Stimulated activated CD4-positive, alpha-beta T cell treated with anti-CD3 and anti-CD28 coated beads, Interleukin-12 subunit alpha, Interleukin-12 subunit beta, amount 100 ng/mL, for 48 hours (primary cell): ENCODE results near the gene RUNX1.

Experiments
- DNase-seq, 3 donors: peaks; one replicate each; pipeline ENCODE4 v3.0.0-alpha.2; 2020; ENCODE audit warnings: low read depth in 2 of 3, low spot score in 1 of 3

RUNX1 gene

GRCh38 chr21:35017256-35017655, 31.8 kb downstream of the RUNX1 start:
- no peak for DNase-seq

GRCh38 chr21:35016517-35017188, 32.4 kb downstream of the RUNX1 start:
- DNase-seq: no peak

- DNase-seq: no peak
These were observed 33.0 kb downstream of the RUNX1 start for GRCh38 chr21:35016071-35016470.

- no peak for DNase-seq
These were observed 33.6 kb downstream of the RUNX1 start for GRCh38 chr21:35015435-35016024.

GRCh38 chr21:35014302-35015041, 34.6 kb downstream of the RUNX1 start:
- DNase-seq: no peak

- no peak for DNase-seq
These were observed 37.4 kb downstream of the RUNX1 start for GRCh38 chr21:35011681-35012080.

GRCh38 chr21:35010447-35010846, 38.7 kb downstream of the RUNX1 start:
- DNase-seq: no peak

GRCh38 chr21:35007348-35007747, 41.8 kb downstream of the RUNX1 start:
- no peak for DNase-seq

GRCh38 chr21:35006771-35007170, 42.3 kb downstream of the RUNX1 start:
- no peak for DNase-seq

GRCh38 chr21:35006248-35006647, 42.9 kb downstream of the RUNX1 start:
- DNase-seq: no peak

- no peak for DNase-seq
These were observed 43.4 kb downstream of the RUNX1 start for GRCh38 chr21:35005560-35006224.

- DNase-seq: no peak
These were observed 44.0 kb downstream of the RUNX1 start for GRCh38 chr21:35005077-35005476.

GRCh38 chr21:35004314-35004713, 44.8 kb downstream of the RUNX1 start:
- no peak for DNase-seq

GRCh38 chr21:35002879-35003722, 46.0 kb downstream of the RUNX1 start:
- DNase-seq: no peak

GRCh38 chr21:34999397-34999941, 49.6 kb downstream of the RUNX1 start:
- DNase-seq: no peak

GRCh38 chr21:34998176-34998575, 50.9 kb downstream of the RUNX1 start:
- no peak for DNase-seq

GRCh38 chr21:34997294-34997693, 51.8 kb downstream of the RUNX1 start:
- DNase-seq: no peak

GRCh38 chr21:34996304-34997101, 52.6 kb downstream of the RUNX1 start:
- no peak for DNase-seq

- no peak for DNase-seq
These were observed 53.2 kb downstream of the RUNX1 start for GRCh38 chr21:34995979-34996303.
